ENCODE data around the gene CCDC149. TPM values are rescaled to one million over a fixed set of nuclear protein-coding genes. Genes with fewer than 3 reads are reported as not detected.

CCDC149 gene
- total and polyA plus RNA-seq, 4 donors, result 1.4 to 11.2 (median 3.4) TPM

GRCh38 chr4:24849756-24850155, 63.1 kb downstream of the CCDC149 start:
- 97% methylated on average over 2 of the region's 2 CpGs for WGBS
- H3K36me3 ChIP-seq (ENCODE audit: control insufficient read depth in 4 of 4, insufficient read depth in 3 of 4, low read depth in 1 of 4, low read length in 3 of 4), result peaks cover 0 to 3% (median under 1%) of the 10 kb centered on the region in 4 donors
- no peaks in the 10 kb centered on the region for H3K27me3 ChIP-seq (ENCODE audit: control insufficient read depth in 4 of 4, insufficient read depth in 4 of 4, low read length in 3 of 4)
- no peaks in the 10 kb centered on the region for H3K9me3 ChIP-seq (ENCODE audit: control insufficient read depth in 4 of 4, low read length in 3 of 4)
- H3K9ac ChIP-seq (ENCODE audit: low read depth in 1 of 2, low read length in 2 of 2), result no peak overlapping the region
- TF ChIP-seq TAF1 (conservative IDR thresholded peaks at IDR 0.05), result no peak
- TF ChIP-seq EGR1 (IDR thresholded peaks at IDR 0.05; ENCODE audit: low read depth in 2 of 2), result no peak
- no peak for TF ChIP-seq RAD21 (IDR thresholded peaks at IDR 0.05)
- TF ChIP-seq RXRA (IDR thresholded peaks at IDR 0.05), result no peak
- TF ChIP-seq SP1 (IDR thresholded peaks at IDR 0.05), result no peak
- no peak for TF ChIP-seq GABPA (IDR thresholded peaks at IDR 0.05 in 1 of 2, conservative IDR thresholded peaks at IDR 0.05 in 1 of 2)
- TF ChIP-seq HNF4A (conservative IDR thresholded peaks at IDR 0.05), result no peak
- no peak for TF ChIP-seq YY1 (IDR thresholded peaks at IDR 0.05)
- TF ChIP-seq ZBTB33 (IDR thresholded peaks at IDR 0.05), result no peak
- TF ChIP-seq FOXA1 (IDR thresholded peaks at IDR 0.05), result no peak
- TF ChIP-seq HNF4G (IDR thresholded peaks at IDR 0.05), result no peak
- no peak for TF ChIP-seq FOXA2 (IDR thresholded peaks at IDR 0.05)
- TF ChIP-seq, protein P1, sequence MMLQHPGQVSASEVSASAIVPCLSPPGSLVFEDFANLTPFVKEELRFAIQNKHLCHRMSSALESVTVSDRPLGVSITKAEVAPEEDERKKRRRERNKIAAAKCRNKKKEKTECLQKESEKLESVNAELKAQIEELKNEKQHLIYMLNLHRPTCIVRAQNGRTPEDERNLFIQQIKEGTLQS (IDR thresholded peaks at IDR 0.05), result no peak
- TF ChIP-seq NR2F2 (IDR thresholded peaks at IDR 0.05), result no peak
- TF ChIP-seq JUND (IDR thresholded peaks at IDR 0.05), result no peak
- no peak for TF ChIP-seq MAX (IDR thresholded peaks at IDR 0.05)
- TF ChIP-seq, protein P2, sequence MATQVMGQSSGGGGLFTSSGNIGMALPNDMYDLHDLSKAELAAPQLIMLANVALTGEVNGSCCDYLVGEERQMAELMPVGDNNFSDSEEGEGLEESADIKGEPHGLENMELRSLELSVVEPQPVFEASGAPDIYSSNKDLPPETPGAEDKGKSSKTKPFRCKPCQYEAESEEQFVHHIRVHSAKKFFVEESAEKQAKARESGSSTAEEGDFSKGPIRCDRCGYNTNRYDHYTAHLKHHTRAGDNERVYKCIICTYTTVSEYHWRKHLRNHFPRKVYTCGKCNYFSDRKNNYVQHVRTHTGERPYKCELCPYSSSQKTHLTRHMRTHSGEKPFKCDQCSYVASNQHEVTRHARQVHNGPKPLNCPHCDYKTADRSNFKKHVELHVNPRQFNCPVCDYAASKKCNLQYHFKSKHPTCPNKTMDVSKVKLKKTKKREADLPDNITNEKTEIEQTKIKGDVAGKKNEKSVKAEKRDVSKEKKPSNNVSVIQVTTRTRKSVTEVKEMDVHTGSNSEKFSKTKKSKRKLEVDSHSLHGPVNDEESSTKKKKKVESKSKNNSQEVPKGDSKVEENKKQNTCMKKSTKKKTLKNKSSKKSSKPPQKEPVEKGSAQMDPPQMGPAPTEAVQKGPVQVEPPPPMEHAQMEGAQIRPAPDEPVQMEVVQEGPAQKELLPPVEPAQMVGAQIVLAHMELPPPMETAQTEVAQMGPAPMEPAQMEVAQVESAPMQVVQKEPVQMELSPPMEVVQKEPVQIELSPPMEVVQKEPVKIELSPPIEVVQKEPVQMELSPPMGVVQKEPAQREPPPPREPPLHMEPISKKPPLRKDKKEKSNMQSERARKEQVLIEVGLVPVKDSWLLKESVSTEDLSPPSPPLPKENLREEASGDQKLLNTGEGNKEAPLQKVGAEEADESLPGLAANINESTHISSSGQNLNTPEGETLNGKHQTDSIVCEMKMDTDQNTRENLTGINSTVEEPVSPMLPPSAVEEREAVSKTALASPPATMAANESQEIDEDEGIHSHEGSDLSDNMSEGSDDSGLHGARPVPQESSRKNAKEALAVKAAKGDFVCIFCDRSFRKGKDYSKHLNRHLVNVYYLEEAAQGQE (IDR thresholded peaks at IDR 0.05), result no peak
- TF ChIP-seq, protein P3, sequence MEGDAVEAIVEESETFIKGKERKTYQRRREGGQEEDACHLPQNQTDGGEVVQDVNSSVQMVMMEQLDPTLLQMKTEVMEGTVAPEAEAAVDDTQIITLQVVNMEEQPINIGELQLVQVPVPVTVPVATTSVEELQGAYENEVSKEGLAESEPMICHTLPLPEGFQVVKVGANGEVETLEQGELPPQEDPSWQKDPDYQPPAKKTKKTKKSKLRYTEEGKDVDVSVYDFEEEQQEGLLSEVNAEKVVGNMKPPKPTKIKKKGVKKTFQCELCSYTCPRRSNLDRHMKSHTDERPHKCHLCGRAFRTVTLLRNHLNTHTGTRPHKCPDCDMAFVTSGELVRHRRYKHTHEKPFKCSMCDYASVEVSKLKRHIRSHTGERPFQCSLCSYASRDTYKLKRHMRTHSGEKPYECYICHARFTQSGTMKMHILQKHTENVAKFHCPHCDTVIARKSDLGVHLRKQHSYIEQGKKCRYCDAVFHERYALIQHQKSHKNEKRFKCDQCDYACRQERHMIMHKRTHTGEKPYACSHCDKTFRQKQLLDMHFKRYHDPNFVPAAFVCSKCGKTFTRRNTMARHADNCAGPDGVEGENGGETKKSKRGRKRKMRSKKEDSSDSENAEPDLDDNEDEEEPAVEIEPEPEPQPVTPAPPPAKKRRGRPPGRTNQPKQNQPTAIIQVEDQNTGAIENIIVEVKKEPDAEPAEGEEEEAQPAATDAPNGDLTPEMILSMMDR (IDR thresholded peaks at IDR 0.05; ENCODE audit: low read depth, low read length, missing input control), result no peak
- no peak overlapping the region for H3K4me3 ChIP-seq (ENCODE audit: low read depth in 1 of 3, low read length in 3 of 3)
- H3K27ac ChIP-seq (ENCODE audit: low read depth in 1 of 2, low read length in 2 of 2), result no peak overlapping the region
- H3K4me1 ChIP-seq (ENCODE audit: control insufficient read depth in 4 of 4, insufficient read depth in 4 of 4, low read length in 3 of 4), result no peaks in the 10 kb centered on the region
- DNase-seq (ENCODE audit: low spot score), result no peak

Measured in liver (tissue), 9 donors.